Measurements from ENCODE around the gene VPS13C. TPM values are rescaled to one million over a fixed set of nuclear protein-coding genes. Genes with fewer than 3 reads are reported as not detected.

The VPS13C gene, protein sequence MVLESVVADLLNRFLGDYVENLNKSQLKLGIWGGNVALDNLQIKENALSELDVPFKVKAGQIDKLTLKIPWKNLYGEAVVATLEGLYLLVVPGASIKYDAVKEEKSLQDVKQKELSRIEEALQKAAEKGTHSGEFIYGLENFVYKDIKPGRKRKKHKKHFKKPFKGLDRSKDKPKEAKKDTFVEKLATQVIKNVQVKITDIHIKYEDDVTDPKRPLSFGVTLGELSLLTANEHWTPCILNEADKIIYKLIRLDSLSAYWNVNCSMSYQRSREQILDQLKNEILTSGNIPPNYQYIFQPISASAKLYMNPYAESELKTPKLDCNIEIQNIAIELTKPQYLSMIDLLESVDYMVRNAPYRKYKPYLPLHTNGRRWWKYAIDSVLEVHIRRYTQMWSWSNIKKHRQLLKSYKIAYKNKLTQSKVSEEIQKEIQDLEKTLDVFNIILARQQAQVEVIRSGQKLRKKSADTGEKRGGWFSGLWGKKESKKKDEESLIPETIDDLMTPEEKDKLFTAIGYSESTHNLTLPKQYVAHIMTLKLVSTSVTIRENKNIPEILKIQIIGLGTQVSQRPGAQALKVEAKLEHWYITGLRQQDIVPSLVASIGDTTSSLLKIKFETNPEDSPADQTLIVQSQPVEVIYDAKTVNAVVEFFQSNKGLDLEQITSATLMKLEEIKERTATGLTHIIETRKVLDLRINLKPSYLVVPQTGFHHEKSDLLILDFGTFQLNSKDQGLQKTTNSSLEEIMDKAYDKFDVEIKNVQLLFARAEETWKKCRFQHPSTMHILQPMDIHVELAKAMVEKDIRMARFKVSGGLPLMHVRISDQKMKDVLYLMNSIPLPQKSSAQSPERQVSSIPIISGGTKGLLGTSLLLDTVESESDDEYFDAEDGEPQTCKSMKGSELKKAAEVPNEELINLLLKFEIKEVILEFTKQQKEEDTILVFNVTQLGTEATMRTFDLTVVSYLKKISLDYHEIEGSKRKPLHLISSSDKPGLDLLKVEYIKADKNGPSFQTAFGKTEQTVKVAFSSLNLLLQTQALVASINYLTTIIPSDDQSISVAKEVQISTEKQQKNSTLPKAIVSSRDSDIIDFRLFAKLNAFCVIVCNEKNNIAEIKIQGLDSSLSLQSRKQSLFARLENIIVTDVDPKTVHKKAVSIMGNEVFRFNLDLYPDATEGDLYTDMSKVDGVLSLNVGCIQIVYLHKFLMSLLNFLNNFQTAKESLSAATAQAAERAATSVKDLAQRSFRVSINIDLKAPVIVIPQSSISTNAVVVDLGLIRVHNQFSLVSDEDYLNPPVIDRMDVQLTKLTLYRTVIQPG (N-terminal part only)
- total RNA-seq, result 117 and 142 TPM in 2 replicates

- Histone ChIP-seq H3K27me3 (ENCODE audit: insufficient read depth, low read length) (peaks cover 37% of the 10 kb centered on the region), H3K79me2 (ENCODE audit: insufficient read depth, low read length) (peaks cover 47% of the 10 kb centered on the region), H3K4me3 (ENCODE audit: insufficient read depth, low read length) (peak within 1 kb of the TSS; percentile 80), H3K9me3 (ENCODE audit: low read depth, low read length) (no peaks in the 10 kb centered on the region), H3K27ac (ENCODE audit: low read depth, low read length) (peak within 1 kb of the TSS; percentile 78), H3K4me2 (ENCODE audit: insufficient read depth, low read length) (peak within 1 kb of the TSS; percentile 99), H3K4me1 (ENCODE audit: insufficient read depth, low read length) (peaks cover 9% of the 10 kb centered on the region), H4K20me1 (ENCODE audit: insufficient read depth, low read length) (peaks cover 10% of the 10 kb centered on the region), H2AFZ (ENCODE audit: low read length) (peak within 1 kb of the TSS; percentile 99), H3K36me3 (ENCODE audit: insufficient read depth, low read length) (no peaks in the 10 kb centered on the region)
- DNase-seq (ENCODE audit: insufficient read length, low spot score, missing footprints), result peak; percentile 99
- TF ChIP-seq CTCF (IDR thresholded peaks at IDR 0.05; ENCODE audit: extremely low read depth, low read depth, low read length), result peak; percentile 72
Observed at GRCh38 chr15:62060113-62060895, at the start of gene VPS13C. TSS of gene VPS13C (minus strand) at chr15:62060447. CDS start at chr15:62060374, 73 bp downstream.

DNA sequence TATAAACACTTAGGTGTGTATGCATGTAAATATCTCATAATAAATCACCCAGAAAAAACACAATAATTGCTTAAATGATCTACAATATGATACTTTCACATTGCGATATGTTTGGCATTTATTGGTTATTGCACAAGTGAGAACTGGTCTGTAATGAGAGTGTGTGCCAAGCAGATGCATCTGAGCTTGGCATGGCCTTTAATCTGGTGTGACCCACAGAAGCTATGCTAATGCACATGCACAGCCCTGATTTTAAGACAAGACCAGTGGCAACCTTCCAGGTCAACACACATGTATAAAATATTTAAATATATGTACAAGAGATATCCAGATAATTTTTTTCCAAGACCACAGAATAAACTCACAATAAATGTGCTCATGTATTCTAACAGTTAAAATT, 49.2 kb upstream of the VPS13C start:
- Histone ChIP-seq H3K9me3 (ENCODE audit: low read depth, low read length) (no peaks in the 10 kb centered on the region), H3K27ac (ENCODE audit: low read depth, low read length) (no peak overlapping the region), H3K4me2 (ENCODE audit: insufficient read depth, low read length) (no peak overlapping the region), H3K4me3 (ENCODE audit: insufficient read depth, low read length) (no peak overlapping the region), H3K4me1 (ENCODE audit: insufficient read depth, low read length) (peaks cover 23% of the 10 kb centered on the region), H3K79me2 (ENCODE audit: insufficient read depth, low read length) (no peaks in the 10 kb centered on the region), H2AFZ (ENCODE audit: low read length) (no peak overlapping the region), H4K20me1 (ENCODE audit: insufficient read depth, low read length) (no peaks in the 10 kb centered on the region), H3K36me3 (ENCODE audit: insufficient read depth, low read length) (no peaks in the 10 kb centered on the region), H3K27me3 (ENCODE audit: insufficient read depth, low read length) (no peaks in the 10 kb centered on the region)
- no peak for TF ChIP-seq CTCF (IDR thresholded peaks at IDR 0.05; ENCODE audit: extremely low read depth, low read depth, low read length)
- DNase-seq (ENCODE audit: insufficient read length, low spot score, missing footprints), result no peak

DNA sequence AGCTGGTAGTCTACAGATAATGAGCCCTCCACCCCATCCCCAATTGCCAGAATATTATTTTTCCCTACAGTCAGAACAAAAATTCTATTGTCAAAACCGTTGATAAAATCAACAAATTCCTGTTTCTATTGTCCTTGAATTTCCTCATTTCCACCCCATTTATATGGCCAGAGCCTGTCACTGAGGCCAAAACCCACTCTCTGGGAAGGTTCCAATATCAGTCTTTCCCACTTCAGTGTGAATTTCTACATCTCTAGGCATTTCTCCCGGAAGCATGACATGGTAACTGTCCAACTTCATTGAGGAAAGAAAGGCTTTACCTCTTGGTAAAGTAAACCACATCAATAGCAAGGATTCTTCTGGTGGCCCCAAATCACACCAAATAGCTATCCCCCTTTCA, 48.2 kb upstream of the VPS13C start:
- no peaks in the 10 kb centered on the region for H4K20me1 ChIP-seq (ENCODE audit: insufficient read depth, low read length)
- no peak overlapping the region for H3K4me2 ChIP-seq (ENCODE audit: insufficient read depth, low read length)
- no peak overlapping the region for H2AFZ ChIP-seq (ENCODE audit: low read length)
- peaks cover 23% of the 10 kb centered on the region for H3K4me1 ChIP-seq (ENCODE audit: insufficient read depth, low read length)
- H3K27me3 ChIP-seq (ENCODE audit: insufficient read depth, low read length), result no peaks in the 10 kb centered on the region
- no peaks in the 10 kb centered on the region for H3K36me3 ChIP-seq (ENCODE audit: insufficient read depth, low read length)
- DNase-seq (ENCODE audit: insufficient read length, low spot score, missing footprints), result no peak
- no peak overlapping the region for H3K4me3 ChIP-seq (ENCODE audit: insufficient read depth, low read length)
- H3K27ac ChIP-seq (ENCODE audit: low read depth, low read length), result no peak overlapping the region
- no peaks in the 10 kb centered on the region for H3K79me2 ChIP-seq (ENCODE audit: insufficient read depth, low read length)
- no peak for TF ChIP-seq CTCF (IDR thresholded peaks at IDR 0.05; ENCODE audit: extremely low read depth, low read depth, low read length)
- no peaks in the 10 kb centered on the region for H3K9me3 ChIP-seq (ENCODE audit: low read depth, low read length)
